H9 (cell line): ENCODE data around the gene RPS29. TPM values are rescaled to one million over a fixed set of nuclear protein-coding genes. Genes with fewer than 3 reads are reported as not detected.

Source experiments
- DNase-seq: peaks from one replicate; pipeline ENCODE4 v3.0.0-alpha.2; 2017
- H2AFZ ChIP-seq: one replicate; pipeline ENCODE4 v1.6.1; 2013; ENCODE audit warnings: mild to moderate bottlenecking, low read length, control low read depth, moderate library complexity
- H2AK5ac ChIP-seq: 2 replicates; pipeline ENCODE4 v1.6.1; 2013; ENCODE audit warnings: low read length, control low read depth, mixed read lengths; ENCODE audit not compliant: insufficient read length
- H2BK120ac ChIP-seq: one replicate; pipeline ENCODE4 v1.6.1; 2013; ENCODE audit warnings: low read depth, mild to moderate bottlenecking, low read length, control low read depth, inconsistent platforms; ENCODE audit not compliant: poor library complexity, severe bottlenecking
- H2BK12ac ChIP-seq: 2 replicates; pipeline ENCODE4 v1.6.1; 2013; ENCODE audit warnings: low read length, control low read depth, mixed read lengths, low read depth; ENCODE audit not compliant: insufficient read length
- H2BK15ac ChIP-seq: 2 replicates; pipeline ENCODE4 v1.6.1; 2013; ENCODE audit warnings: low read depth, low read length, control low read depth
- H2BK20ac ChIP-seq: one replicate; pipeline ENCODE4 v1.6.1; 2013; ENCODE audit warnings: low read depth, mild to moderate bottlenecking, low read length, control low read depth, inconsistent platforms; ENCODE audit not compliant: poor library complexity, severe bottlenecking
- H2BK5ac ChIP-seq: 2 replicates; pipeline ENCODE4 v1.6.1; 2013; ENCODE audit warnings: low read length, control low read depth, mixed read lengths; ENCODE audit not compliant: insufficient read length
- H3K14ac ChIP-seq: 2 replicates; pipeline ENCODE4 v1.6.1; 2013; ENCODE audit warnings: low read length, control low read depth; ENCODE audit not compliant: insufficient read depth
- H3K18ac ChIP-seq: 2 replicates; pipeline ENCODE4 v1.6.1; 2013; ENCODE audit warnings: low read depth, mild to moderate bottlenecking, mixed read lengths, low read length, control low read depth; ENCODE audit not compliant: insufficient read length
- H3K23ac ChIP-seq: 2 replicates; pipeline ENCODE4 v1.6.1; 2013; ENCODE audit warnings: low read length, control low read depth, mixed read lengths, low read depth; ENCODE audit not compliant: insufficient read length
- H3K23me2 ChIP-seq: 2 replicates; pipeline ENCODE4 v1.6.1; 2013; ENCODE audit warnings: low read depth, mild to moderate bottlenecking, mixed read lengths, low read length, control low read depth; ENCODE audit not compliant: insufficient read length, poor library complexity, severe bottlenecking
- H3K27ac ChIP-seq: 2 replicates; pipeline ENCODE4 v1.5.1; 2013; ENCODE audit warnings: low read length, control low read depth, mixed read lengths, low read depth; ENCODE audit not compliant: insufficient read length
- H3K27me3 ChIP-seq: 2 replicates; pipeline ENCODE4 v1.6.1; 2013; ENCODE audit warnings: low read length, control low read depth, inconsistent platforms; ENCODE audit not compliant: insufficient read depth
- H3K4ac ChIP-seq: 2 replicates; pipeline ENCODE4 v1.6.1; 2013; ENCODE audit warnings: low read depth, mild to moderate bottlenecking, control low read depth, inconsistent platforms, low read length, moderate library complexity
- H3K4me1 ChIP-seq: 2 replicates; pipeline ENCODE4 v1.6.1; 2013; ENCODE audit warnings: low read length, control low read depth, inconsistent platforms; ENCODE audit not compliant: insufficient read depth
- H3K4me2 ChIP-seq: 2 replicates; pipeline ENCODE4 v1.6.1; 2013; ENCODE audit warnings: low read length, control low read depth, mixed read lengths; ENCODE audit not compliant: insufficient read length, insufficient read depth
- H3K56ac ChIP-seq: 2 replicates; pipeline ENCODE4 v1.6.1; 2013; ENCODE audit warnings: low read depth, mild to moderate bottlenecking, mixed read lengths, low read length, control low read depth; ENCODE audit not compliant: insufficient read length
- H3K79me1 ChIP-seq: 2 replicates; pipeline ENCODE4 v1.6.1; 2013; ENCODE audit warnings: low read depth, mild to moderate bottlenecking, moderate library complexity, low read length, control low read depth, inconsistent platforms; ENCODE audit not compliant: insufficient read depth, poor library complexity, severe bottlenecking
- H3K79me2 ChIP-seq: 2 replicates; pipeline ENCODE4 v1.6.1; 2013; ENCODE audit warnings: low read length, control low read depth, inconsistent platforms; ENCODE audit not compliant: insufficient read depth
- H3K9ac ChIP-seq: 2 replicates; pipeline ENCODE4 v1.6.1; 2013; ENCODE audit warnings: low read length, control low read depth, mixed read lengths; ENCODE audit not compliant: insufficient read length; ENCODE audit errors: extremely low read depth
- H3K9me3 ChIP-seq: one replicate; pipeline ENCODE4 v1.6.1; 2013; ENCODE audit warnings: low read depth, low read length, inconsistent platforms; ENCODE audit not compliant: control insufficient read depth
- H3T11ph ChIP-seq: one replicate; pipeline ENCODE4 v1.6.1; 2013; ENCODE audit warnings: mild to moderate bottlenecking, low read length, control low read depth, inconsistent platforms
- H4K20me1 ChIP-seq: one replicate; pipeline ENCODE4 v1.6.1; 2013; ENCODE audit not compliant: control insufficient read depth, insufficient read length, insufficient read depth
- H4K5ac ChIP-seq: 2 replicates; pipeline ENCODE4 v1.6.1; 2013; ENCODE audit warnings: low read depth, mild to moderate bottlenecking, mixed read lengths, low read length, control low read depth; ENCODE audit not compliant: insufficient read length
- H4K8ac ChIP-seq: replicated peaks from 2 replicates; pipeline ENCODE4 v1.6.1; 2013; ENCODE audit warnings: low read length, control low read depth, mixed read lengths, low read depth; ENCODE audit not compliant: insufficient read length
- H4K91ac ChIP-seq: 2 replicates; pipeline ENCODE4 v1.6.1; 2013; ENCODE audit warnings: low read depth, mild to moderate bottlenecking, moderate library complexity, mixed read lengths, low read length, control low read depth; ENCODE audit not compliant: insufficient read length
- H3K27ac Mint-ChIP-seq, 3 experiments: 2 replicates in 2 of 3; 3 replicates in 1 of 3; pipeline ENCODE4 v1.8.0; 2020 to 2021; ENCODE audit warnings: mixed read lengths in 3 of 3, mild to moderate bottlenecking in 1 of 3, moderate library complexity in 1 of 3
- H3K27me3 Mint-ChIP-seq: 2 replicates; pipeline ENCODE4 v1.8.0; 2021; ENCODE audit warnings: low read depth, mild to moderate bottlenecking, moderate library complexity, mixed read lengths
- H3K36me3 Mint-ChIP-seq, 3 experiments: 2 replicates in 2 of 3; 3 replicates in 1 of 3; pipeline ENCODE4 v1.8.0; 2020 to 2021; ENCODE audit warnings: low read depth in 3 of 3, mixed read lengths in 3 of 3; ENCODE audit not compliant: insufficient read depth in 1 of 3
- H3K4me1 Mint-ChIP-seq, 2 experiments: 2 replicates each; pipeline ENCODE4 v1.8.0; 2020; ENCODE audit warnings: mixed read lengths in 2 of 2
- H3K4me3 Mint-ChIP-seq, 2 experiments: 2 replicates in 1 of 2; 3 replicates in 1 of 2; pipeline ENCODE4 v1.8.0; 2020 to 2021; ENCODE audit warnings: mild to moderate bottlenecking in 2 of 2, mixed read lengths in 2 of 2, moderate library complexity in 1 of 2
- H3K9me3 Mint-ChIP-seq, 2 experiments: 2 replicates in 1 of 2; 3 replicates in 1 of 2; pipeline ENCODE4 v1.8.0; 2020; ENCODE audit warnings: mild to moderate bottlenecking in 2 of 2, mixed read lengths in 2 of 2, moderate library complexity in 1 of 2
- CTCF ChIP-seq: fragments of 200-600 bp; sonication (generic); conservative IDR thresholded peaks from 3 replicates; pipeline ENCODE4 v1.8.0; 2021; ENCODE audit warnings: antibody characterized with exemption, mild to moderate bottlenecking
- WGBS: extraction: QIAGEN DNeasy Blood & Tissue Kit; methylation state at CpG from one replicate; pipeline ENCODE4 v1.1.7; 2013; ENCODE audit warnings: missing lambda C conversion rate, low lambda C conversion rate, mixed read lengths; ENCODE audit not compliant: insufficient read length; ENCODE audit errors: extremely low coverage; 5-methylcytosine and 5-hydroxymethylcytosine counted together
- total RNA-seq: library from RNA; stranded (reverse); gene quantifications from 2 replicates; pipeline ENCODE4 v1.2.1, GENCODE V29; 2021

RPS29 gene
- total RNA-seq, 1 experiment from 2014 or later = 1,963 TPM

DNA sequence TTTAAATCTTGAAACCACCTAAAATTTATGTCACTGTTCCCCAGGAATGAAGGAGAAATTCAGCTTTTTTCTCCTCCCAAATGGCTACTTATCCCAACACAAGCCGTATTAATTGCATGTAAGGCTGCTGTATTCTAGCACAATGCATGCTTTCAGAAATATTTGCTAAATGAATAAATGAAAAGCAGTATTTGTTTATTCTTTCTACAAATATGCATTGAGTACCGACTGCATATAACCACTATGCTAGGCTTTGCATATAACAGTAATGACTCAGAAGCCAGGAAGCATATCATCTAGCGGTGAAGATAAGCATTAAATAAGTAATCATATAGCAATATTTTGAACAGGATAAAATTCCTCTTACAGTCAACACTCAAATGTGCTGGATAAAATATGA, 6.8 kb upstream of the RPS29 start:
- Mint-ChIP-seq H3K9me3 (no peaks in the 10 kb centered on the region), H3K4me3 (no peak overlapping the region), H3K27ac (no peak overlapping the region), H3K4me1 (peaks cover 4 to 9% of the 10 kb centered on the region in 2 experiments; a peak in 2 of 4 replicates), H3K36me3 (no peaks in the 10 kb centered on the region; a peak in 1 of 7 replicates), H3K27me3 (peaks cover 4% of the 10 kb centered on the region)
- Histone ChIP-seq H3K18ac (no peak overlapping the region), H2BK15ac (no peak overlapping the region), H2BK5ac (no peak overlapping the region), H2BK12ac (no peak overlapping the region), H3K27me3 (no peaks in the 10 kb centered on the region), H2BK20ac (no peak overlapping the region), H3T11ph (no peak overlapping the region), H3K9ac (no peak overlapping the region), H3K4me1 (no peaks in the 10 kb centered on the region), H4K91ac (no peak overlapping the region), H3K56ac (no peak overlapping the region), H3K4ac (no peak overlapping the region), H3K79me1 (no peaks in the 10 kb centered on the region), H2BK120ac (no peak overlapping the region), H3K27ac (no peak overlapping the region), H4K5ac (no peak overlapping the region), H3K14ac (no peak overlapping the region), H4K8ac (no peak overlapping the region), H2AK5ac (no peak overlapping the region), H3K9me3 (no peaks in the 10 kb centered on the region), H3K4me2 (no peak overlapping the region), H4K20me1 (no peaks in the 10 kb centered on the region), H2AFZ (no peak overlapping the region), H3K23ac (no peak overlapping the region), H3K79me2 (no peaks in the 10 kb centered on the region), H3K23me2 (peaks cover 6% of the 10 kb centered on the region)
- DNase-seq = no peak
- whole genome bisulfite sequencing = no CpG with 5 or more reads among the region's 3 CpGs
- TF ChIP-seq CTCF = no peak
